Measurements from ENCODE around the gene VSX1. TPM values are rescaled to one million over a fixed set of nuclear protein-coding genes. Genes with fewer than 3 reads are reported as not detected.

The VSX1 gene
- total RNA-seq, 1 donor from 2014 or later, result not detected

DNA sequence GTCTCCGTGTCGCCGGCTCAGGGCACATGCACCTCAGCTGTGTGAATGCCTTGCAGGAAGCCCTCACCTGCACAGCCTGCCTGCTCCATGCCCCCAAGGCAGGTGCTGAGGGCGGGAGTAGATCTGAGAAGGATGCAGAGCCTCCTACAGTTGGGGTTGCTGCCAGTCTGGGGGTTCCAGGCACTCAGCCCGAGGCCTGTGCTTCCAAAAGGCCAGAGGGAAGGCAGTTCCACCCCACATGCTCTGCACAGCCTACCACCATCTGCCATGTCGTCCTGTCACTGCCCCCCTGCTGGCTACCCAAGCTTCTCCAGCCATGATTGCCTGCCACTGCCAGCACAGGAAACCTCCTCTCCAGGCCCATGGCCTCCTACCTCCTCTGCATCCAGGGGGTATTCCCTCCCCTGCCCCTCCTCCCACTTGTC, 43.3 kb downstream of the VSX1 start:
- Mint-ChIP-seq H3K4me1 (peaks cover 84% of the 10 kb centered on the region), H3K27me3 (no peaks in the 10 kb centered on the region), H3K9me3 (no peaks in the 10 kb centered on the region), H3K36me3 (ENCODE audit: low read depth) (peaks cover 2% of the 10 kb centered on the region), H3K27ac (peak overlapping the region; percentile 84), H3K4me3 (no peak overlapping the region)
- intact Hi-C loops (cut with micrococcal nuclease), result no loop called here
- no peak for DNase-seq
- POLR2A ChIA-PET, result interaction anchor here (1.5 to 4.1 kb wide), 3 partner anchors 14 to 46 kb away, joined by 7 to 40 read pairs (median 14); partner anchors contain the start of genes ACSS1 and APMAP
- TF ChIP-seq, protein P1, sequence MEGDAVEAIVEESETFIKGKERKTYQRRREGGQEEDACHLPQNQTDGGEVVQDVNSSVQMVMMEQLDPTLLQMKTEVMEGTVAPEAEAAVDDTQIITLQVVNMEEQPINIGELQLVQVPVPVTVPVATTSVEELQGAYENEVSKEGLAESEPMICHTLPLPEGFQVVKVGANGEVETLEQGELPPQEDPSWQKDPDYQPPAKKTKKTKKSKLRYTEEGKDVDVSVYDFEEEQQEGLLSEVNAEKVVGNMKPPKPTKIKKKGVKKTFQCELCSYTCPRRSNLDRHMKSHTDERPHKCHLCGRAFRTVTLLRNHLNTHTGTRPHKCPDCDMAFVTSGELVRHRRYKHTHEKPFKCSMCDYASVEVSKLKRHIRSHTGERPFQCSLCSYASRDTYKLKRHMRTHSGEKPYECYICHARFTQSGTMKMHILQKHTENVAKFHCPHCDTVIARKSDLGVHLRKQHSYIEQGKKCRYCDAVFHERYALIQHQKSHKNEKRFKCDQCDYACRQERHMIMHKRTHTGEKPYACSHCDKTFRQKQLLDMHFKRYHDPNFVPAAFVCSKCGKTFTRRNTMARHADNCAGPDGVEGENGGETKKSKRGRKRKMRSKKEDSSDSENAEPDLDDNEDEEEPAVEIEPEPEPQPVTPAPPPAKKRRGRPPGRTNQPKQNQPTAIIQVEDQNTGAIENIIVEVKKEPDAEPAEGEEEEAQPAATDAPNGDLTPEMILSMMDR (IDR thresholded peaks at IDR 0.05), result no peak
- CTCF ChIA-PET, result interaction anchor here (2.5 kb wide), 1 partner anchor 44 kb away, joined by 10 read pairs; no protein-coding TSS in a partner anchor
- no peak for ATAC-seq (ENCODE audit: low read depth)

- ATAC-seq (ENCODE audit: low read depth) (no peak), DNase-seq (no peak)
- TF ChIP-seq, protein P1 (IDR thresholded peaks at IDR 0.05), result no peak
- Mint-ChIP-seq H3K9me3 (no peaks in the 10 kb centered on the region), H3K4me3 (peak overlapping the region; percentile 20), H3K27me3 (no peaks in the 10 kb centered on the region), H3K27ac (peak overlapping the region; percentile 84), H3K36me3 (ENCODE audit: low read depth) (peaks cover 8% of the 10 kb centered on the region), H3K4me1 (peaks cover 81% of the 10 kb centered on the region)
- ChIA-PET POLR2A (interaction anchor here (1.5 to 4.1 kb wide), 3 partner anchors 15 to 45 kb away, joined by 7 to 40 read pairs (median 14); partner anchors contain the start of genes ACSS1 and APMAP), CTCF (interaction anchor here (2.5 kb wide), 1 partner anchor 43 kb away, joined by 10 read pairs; no protein-coding TSS in a partner anchor)
- intact Hi-C loops (cut with micrococcal nuclease), result no loop called here
Measured at GRCh38 chr20:25038103-25038410, 43.9 kb downstream of the VSX1 start.

- DNase-seq, result no peak
- TF ChIP-seq, protein P1 (IDR thresholded peaks at IDR 0.05), result no peak
- Mint-ChIP-seq H3K4me1 (peaks cover 75% of the 10 kb centered on the region), H3K27ac (peak overlapping the region; percentile 84), H3K4me3 (peak overlapping the region; percentile 61), H3K9me3 (no peaks in the 10 kb centered on the region), H3K27me3 (no peaks in the 10 kb centered on the region), H3K36me3 (ENCODE audit: low read depth) (peaks cover 12% of the 10 kb centered on the region)
- intact Hi-C loops (cut with micrococcal nuclease), result loop anchor here (1.0 kb wide), 1 partner anchor 20 kb away; no protein-coding TSS in a partner anchor
- peak; percentile 88 for ATAC-seq (ENCODE audit: low read depth)
- CTCF ChIA-PET, result interaction anchor here (1.9 to 2.5 kb wide), 2 partner anchors 27 to 43 kb away, joined by 9 to 10 read pairs; no protein-coding TSS in a partner anchor
- POLR2A ChIA-PET, result interaction anchor here (1.1 to 4.1 kb wide), 6 partner anchors 13 to 44 kb away, joined by 3 to 40 read pairs (median 7); partner anchors contain the start of genes ACSS1 and APMAP
Measured at GRCh38 chr20:25037288-25038102, 44.4 kb downstream of the VSX1 start.

GRCh38 chr20:25036331-25036936, 45.5 kb downstream of the VSX1 start:
- peak overlapping the region; percentile 84 for H3K27ac Mint-ChIP-seq
- ChIA-PET POLR2A (interaction anchor here (0.6 to 4.1 kb wide), 6 partner anchors 8 to 26 kb away, joined by 3 to 40 read pairs (median 8); partner anchors contain the start of gene ACSS1), CTCF (interaction anchor here (1.9 to 2.5 kb wide), 2 partner anchors 28 to 42 kb away, joined by 9 to 10 read pairs; no protein-coding TSS in a partner anchor)
- H3K4me1 Mint-ChIP-seq, result peaks cover 67% of the 10 kb centered on the region
- H3K27me3 Mint-ChIP-seq, result no peaks in the 10 kb centered on the region
- intact Hi-C loops (cut with micrococcal nuclease), result no loop called here
- DNase-seq (no peak), ATAC-seq (ENCODE audit: low read depth) (no peak)
- TF ChIP-seq, protein P1 (IDR thresholded peaks at IDR 0.05), result no peak
- H3K9me3 Mint-ChIP-seq, result no peaks in the 10 kb centered on the region
- H3K36me3 Mint-ChIP-seq (ENCODE audit: low read depth), result peaks cover 18% of the 10 kb centered on the region
- H3K4me3 Mint-ChIP-seq, result peak overlapping the region; percentile 61

Measured in activated B cell treated with CpG ODN at 0.5 μM for 24 hours (primary cell).